Endothelial cell of umbilical vein (primary cell): ENCODE data around the gene ZFPM1. TPM values are rescaled to one million over a fixed set of nuclear protein-coding genes. Genes with fewer than 3 reads are reported as not detected.

Source experiments
- BruUV-seq: library from RNA; stranded (reverse); fragments of 400-500 nt; replicated peaks from 2 replicates; lab custom pipeline; 2021; lab: Mats Ljungman, UMichigan
- CTCF ChIA-PET: fragments of 300-600, 350-600 bp; sonication (Branson Sonifier 250); formaldehyde crosslinking; loops from one replicate; lab custom pipeline; 2021; ENCODE audit warnings: antibody characterized with exemption, inconsistent platforms; lab: Charles Lee
- POLR2A ChIA-PET: fragments of 300-600, 350-600 bp; sonication (Branson Sonifier 250); formaldehyde crosslinking; loops from one replicate; lab custom pipeline; 2021; ENCODE audit warnings: antibody characterized with exemption, inconsistent platforms; lab: Charles Lee
- DNase-seq: peaks from one replicate; pipeline ENCODE4 v3.0.0-alpha.2; 2011; ENCODE audit warnings: low read depth, low spot score
- FAIRE-seq: peaks from 2 replicates; lab custom pipeline; 2011; peaks lifted over from hg19 to GRCh38; lab: Jason Lieb, UNC
- H2AFZ ChIP-seq: 2 replicates; pipeline ENCODE4 v1.6.0; 2012; ENCODE audit warnings: low read depth, low read length, control low read depth, inconsistent platforms
- H3K27ac ChIP-seq: 2 replicates; pipeline ENCODE4 v1.5.1; 2011; ENCODE audit warnings: low read depth, mild to moderate bottlenecking, control low read depth, low read length, moderate library complexity; ENCODE audit not compliant: insufficient read depth
- H3K27me3 ChIP-seq, 2 experiments: 2 replicates each; pipeline versions ENCODE4 v1.6.0 to v1.6.1; 2011; ENCODE audit warnings: low read length in 2 of 2, mixed read lengths in 1 of 2; ENCODE audit not compliant: control insufficient read depth in 2 of 2, insufficient read depth in 2 of 2
- H3K36me3 ChIP-seq, 2 experiments: 2 replicates in 1 of 2; 3 replicates in 1 of 2; pipeline ENCODE4 v1.5.1; 2011; ENCODE audit warnings: low read length in 2 of 2, mild to moderate bottlenecking in 1 of 2, moderate library complexity in 1 of 2; ENCODE audit not compliant: control insufficient read depth in 2 of 2, insufficient read depth in 2 of 2; ENCODE audit errors: extremely low read depth in 1 of 2
- H3K4me1 ChIP-seq: 3 replicates; pipeline ENCODE4 v1.5.1; 2011; ENCODE audit warnings: mild to moderate bottlenecking, low read length; ENCODE audit not compliant: control insufficient read depth, insufficient read depth; ENCODE audit errors: extremely low read depth
- H3K4me2 ChIP-seq: 2 replicates; pipeline ENCODE4 v1.6.1; 2011; ENCODE audit warnings: low read length, control low read depth, mixed read lengths; ENCODE audit not compliant: insufficient read depth
- H3K4me3 ChIP-seq, 3 experiments: fragments of 200-600 bp in 1 of 3; sonication (generic), shearing (Covaris generic) in 1 of 3; replicated peaks in 1 of 3; 2 replicates each; pipeline ENCODE4 v1.5.1; 2011 to 2016; ENCODE audit warnings: control low read depth in 3 of 3, low read length in 3 of 3, mild to moderate bottlenecking in 2 of 3, inconsistent platforms in 1 of 3, low read depth in 1 of 3, moderate library complexity in 1 of 3; ENCODE audit not compliant: insufficient read depth in 1 of 3
- H3K79me2 ChIP-seq: 2 replicates; pipeline ENCODE4 v1.6.0; 2012; ENCODE audit warnings: low read length, inconsistent platforms; ENCODE audit not compliant: control insufficient read depth, insufficient read depth
- H3K9ac ChIP-seq: replicated peaks from 2 replicates; pipeline ENCODE3; 2011; ENCODE audit warnings: low read length, control low read depth; ENCODE audit not compliant: insufficient read depth; ENCODE audit errors: extremely low read depth
- H3K9me1 ChIP-seq: replicated peaks from 3 replicates; pipeline ENCODE4 v1.6.0; 2011; ENCODE audit warnings: mild to moderate bottlenecking, low read length; ENCODE audit not compliant: control insufficient read depth, insufficient read depth; ENCODE audit errors: extremely low read depth
- H3K9me3 ChIP-seq: replicated peaks from 2 replicates; pipeline ENCODE4 v1.5.1; 2012; ENCODE audit warnings: low read length, inconsistent platforms; ENCODE audit not compliant: control insufficient read depth, insufficient read depth
- H4K20me1 ChIP-seq: replicated peaks from 2 replicates; pipeline ENCODE3; 2011; ENCODE audit warnings: mild to moderate bottlenecking, low read length; ENCODE audit not compliant: control insufficient read depth, insufficient read depth; ENCODE audit errors: extremely low read depth
- CTCF ChIP-seq, 2 donors: IDR thresholded peaks; 1 replicate in 1 of 2; 2 replicates in 1 of 2; pipeline ENCODE4 v1.5.1; 2011; ENCODE audit warnings: low read length in 2 of 2, mild to moderate bottlenecking in 2 of 2, moderate library complexity in 2 of 2, control low read depth in 1 of 2, inconsistent platforms in 1 of 2, low read depth in 1 of 2; ENCODE audit not compliant: insufficient read depth in 1 of 2; ENCODE audit errors: extremely low read depth in 1 of 2
- EZH2 ChIP-seq: IDR thresholded peaks from 2 replicates; pipeline ENCODE4 v1.6.1; 2012; ENCODE audit warnings: borderline replicate concordance, low read depth, mild to moderate bottlenecking, moderate library complexity, low read length, inconsistent platforms; ENCODE audit not compliant: severe bottlenecking
- FOS ChIP-seq: IDR thresholded peaks from 2 replicates; pipeline ENCODE4 v1.6.1; 2011; ENCODE audit warnings: mild to moderate bottlenecking, low read length, moderate library complexity, borderline replicate concordance; ENCODE audit not compliant: insufficient read depth
- GATA2 ChIP-seq: IDR thresholded peaks from 2 replicates; pipeline ENCODE4 v1.7.0; 2011; ENCODE audit warnings: low read depth, mild to moderate bottlenecking, moderate library complexity, mixed read lengths, low read length; ENCODE audit not compliant: insufficient read length, insufficient read depth
- JUN ChIP-seq: IDR thresholded peaks from 2 replicates; pipeline ENCODE4 v1.6.1; 2011; ENCODE audit warnings: borderline replicate concordance, low read depth; ENCODE audit not compliant: insufficient read length, insufficient read depth
- MAX ChIP-seq: IDR thresholded peaks from 2 replicates; pipeline ENCODE4 v1.6.1; 2011; ENCODE audit not compliant: insufficient read depth, insufficient read length
- MYC ChIP-seq: IDR thresholded peaks from one replicate; pipeline ENCODE4 v1.6.1; 2011; ENCODE audit warnings: mild to moderate bottlenecking, low read depth, low read length
- POLR2A ChIP-seq: IDR thresholded peaks from 2 replicates; pipeline ENCODE4 v1.6.1; 2012; ENCODE audit warnings: low read depth, mild to moderate bottlenecking, control low read depth, low read length
- POLR2AphosphoS5 ChIP-seq: IDR thresholded peaks from 2 replicates; pipeline ENCODE4 v1.6.1; 2012; ENCODE audit warnings: low read depth, mild to moderate bottlenecking, control low read depth, low read length, moderate library complexity; ENCODE audit not compliant: insufficient read depth
- dilution Hi-C: fragments of 300-500 bp; cut with MboI; formaldehyde crosslinking; loops from one replicate; pipeline ENCODE4 v1.15.0; 2019; ENCODE audit warnings: low sequenced_read_pairs; ENCODE audit not compliant: extremely low pct_ligation_motif_present
- intact Hi-C: fragments of 100-400 bp; cut with micrococcal nuclease; formaldehyde crosslinking; loops from one replicate; pipeline ENCODE4 v1.10.0; 2022
- polyA plus RNA-seq, 4 experiments: library from polyadenylated mRNA; depleted of rRNA in 3 of 4; stranded (reverse) in 3 of 4; unstranded in 1 of 4; fragments of >200 nt; gene quantifications; 2 replicates each; pipeline versions ENCODE4 v1.2.1 to v1.2.3, GENCODE V29; 2011 to 2012; ENCODE audit warnings: missing spikeins in 1 of 4
- total RNA-seq: library from RNA; stranded (reverse); gene quantifications from 2 replicates; pipeline ENCODE4 v1.2.3, GENCODE V29; 2021

ZFPM1 gene
- total and polyA plus RNA-seq, 2 donors (not counting 3 experiments of a cell fraction or from before 2014, with no cell fraction given): 0.37 to 7.5 TPM

GRCh38 chr16:88404769-88405168 lies 48.3 kb upstream of the ZFPM1 start:
- FAIRE-seq (no peak), DNase-seq (no peak)
- Histone ChIP-seq H3K79me2 (no peaks in the 10 kb centered on the region), H2AFZ (no peak overlapping the region), H4K20me1 (no peaks in the 10 kb centered on the region), H3K36me3 (no peaks in the 10 kb centered on the region), H3K9ac (no peak overlapping the region), H3K4me2 (no peak overlapping the region), H3K27ac (no peak overlapping the region), H3K9me1 (no peaks in the 10 kb centered on the region), H3K4me3 (no peak overlapping the region), H3K27me3 (no peaks in the 10 kb centered on the region), H3K4me1 (no peaks in the 10 kb centered on the region), H3K9me3 (no peaks in the 10 kb centered on the region)
- TF ChIP-seq MAX: no peak
- TF ChIP-seq CTCF (IDR thresholded peaks at IDR 0.05; ENCODE audit: extremely low read depth in 1 of 2, insufficient read depth in 1 of 2, low read depth in 1 of 2, low read length in 2 of 2): no peak
- no peak for TF ChIP-seq POLR2A
- TF ChIP-seq MYC: no peak
- no peak for TF ChIP-seq FOS
- TF ChIP-seq JUN: no peak
- TF ChIP-seq EZH2: no peak
- no peak for TF ChIP-seq GATA2
- no peak for TF ChIP-seq POLR2AphosphoS5
- ChIA-PET CTCF (interaction anchor here (0.6 to 1.1 kb wide), 2 partner anchors 170 to 465 kb away, joined by 3 read pairs; no protein-coding TSS in a partner anchor), POLR2A (no interaction called here)
- dilution Hi-C loops (no loop called here), intact Hi-C loops (no loop called here)
- BruUV-seq: no TSS peak
